Transverse colon (tissue), 4 donors: ENCODE results near the gene ID1. TPM values are rescaled to one million over a fixed set of nuclear protein-coding genes. Genes with fewer than 3 reads are reported as not detected.

Experiments used
- DNase-seq: peaks from one replicate; pipeline ENCODE4 v3.0.0-alpha.2; 2019
- H3K27ac ChIP-seq, 4 donors: fragments of 200-600 bp; sonication (generic); 2 replicates each; pipeline ENCODE4 v1.5.1; 2016 to 2018; ENCODE audit warnings: inconsistent platforms in 4 of 4
- H3K27me3 ChIP-seq: fragments of 200-600 bp; sonication (generic); 2 replicates; pipeline ENCODE4 v1.5.1; 2017; ENCODE audit warnings: inconsistent platforms
- H3K36me3 ChIP-seq, 4 donors: fragments of 200-600 bp; sonication (generic); 2 replicates each; pipeline ENCODE4 v1.5.1; 2017 to 2019; ENCODE audit warnings: inconsistent platforms in 4 of 4
- H3K4me1 ChIP-seq, 4 donors: fragments of 200-600 bp; sonication (generic); 2 replicates each; pipeline ENCODE4 v1.5.1; 2017 to 2020; ENCODE audit warnings: inconsistent platforms in 4 of 4
- H3K4me3 ChIP-seq, 4 donors: fragments of 200-600 bp; sonication (generic); 1 replicate in 1 of 4; 2 replicates in 3 of 4; pipeline versions ENCODE4 v1.5.1 to v1.6.1; 2017 to 2019; ENCODE audit warnings: inconsistent platforms in 4 of 4
- H3K9me3 ChIP-seq, 2 donors: fragments of 200-600 bp; sonication (generic); 2 replicates each; pipeline ENCODE4 v1.5.1; 2017 to 2019; ENCODE audit warnings: inconsistent platforms in 2 of 2
- EP300 ChIP-seq: sonication (generic); formaldehyde crosslinking; IDR thresholded peaks from one replicate; pipeline ENCODE4 v1.6.1; 2017; ENCODE audit warnings: antibody characterized with exemption, low read depth
- POLR2A ChIP-seq: fragments of 450-650 bp; IDR thresholded peaks from one replicate; pipeline ENCODE4 v1.6.1; 2016; ENCODE audit warnings: antibody characterized with exemption, mild to moderate bottlenecking, moderate library complexity
- POLR2AphosphoS5 ChIP-seq, 3 donors: sonication (generic); formaldehyde crosslinking; IDR thresholded peaks; one replicate each; pipeline ENCODE4 v1.6.1; 2016; ENCODE audit warnings: antibody characterized with exemption in 3 of 3
- whole genome bisulfite sequencing, 2 donors: methylation state at CpG; one replicate each; pipeline ENCODE4 v1.1.5; 2018; ENCODE audit warnings: low coverage in 1 of 2; 5-methylcytosine and 5-hydroxymethylcytosine counted together
- in situ Hi-C, 4 donors: fragments of 200-750 bp; cut with MboI; loops; one replicate each; pipeline versions ENCODE4 v1.15.0 to v1.15.1; 2017; ENCODE audit warnings: low sequenced_read_pairs in 3 of 4, low pct_ligation_motif_present in 1 of 4, low pct_unique_long_range_greater_than_20kb in 1 of 4
- intact Hi-C: fragments of 100-400 bp; cut with DNase I; formaldehyde crosslinking; loops from one replicate; pipeline ENCODE4 v1.15.1; 2023; ENCODE audit warnings: low total_unique reads
- total RNA-seq, 4 donors: library from RNA; depleted of rRNA; stranded (reverse); fragments of >200 nt; gene quantifications; one replicate each; pipeline ENCODE4 v1.1.0, GENCODE V29; 2016
- TF ChIP-seq, protein P1 (sequence below), 5 experiments: fragments of 200-600 bp in 3 of 5; fragments of 450-650 bp in 2 of 5; sonication (generic) in 3 of 5; IDR thresholded peaks; 1 replicate in 2 of 5; 2 replicates in 3 of 5; pipeline ENCODE4 v1.5.1; 2016 to 2017; ENCODE audit warnings: antibody characterized with exemption in 5 of 5, inconsistent platforms in 3 of 5, mild to moderate bottlenecking in 2 of 5, moderate library complexity in 1 of 5

ID1 gene
- total RNA-seq, 4 donors from 2014 or later, result 516 to 1,015 (median 933) TPM

DNA sequence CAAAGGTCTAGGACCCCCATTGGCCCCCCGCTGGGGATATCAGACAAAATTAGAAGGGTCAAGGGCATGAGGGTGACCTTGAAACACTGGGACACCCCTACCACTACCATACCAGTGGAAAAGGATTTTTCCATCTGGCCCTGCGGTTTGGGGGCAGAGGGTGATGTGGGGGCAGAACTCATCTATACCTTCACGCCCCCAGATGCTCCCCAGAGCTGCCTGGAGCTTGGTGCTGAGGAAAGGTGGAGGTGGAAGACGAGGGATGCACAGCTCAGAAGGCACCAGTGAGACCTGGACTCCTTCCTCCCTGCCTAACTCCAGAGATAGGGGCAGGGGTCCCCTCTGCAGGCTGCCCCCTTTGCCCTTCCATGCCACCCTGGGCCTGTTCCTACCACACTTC is 33.7 kb downstream of the ID1 start:
- Histone ChIP-seq H3K4me3 (no peak overlapping the region), H3K9me3 (no peaks in the 10 kb centered on the region), H3K4me1 (no peaks in the 10 kb centered on the region), H3K27ac (no peak overlapping the region), H3K36me3 (no peaks in the 10 kb centered on the region), H3K27me3 (peaks cover 15% of the 10 kb centered on the region)
- TF ChIP-seq EP300, result no peak
- TF ChIP-seq POLR2A, result no peak
- no peak for TF ChIP-seq POLR2AphosphoS5 (IDR thresholded peaks at IDR 0.05)
- TF ChIP-seq, protein P1, sequence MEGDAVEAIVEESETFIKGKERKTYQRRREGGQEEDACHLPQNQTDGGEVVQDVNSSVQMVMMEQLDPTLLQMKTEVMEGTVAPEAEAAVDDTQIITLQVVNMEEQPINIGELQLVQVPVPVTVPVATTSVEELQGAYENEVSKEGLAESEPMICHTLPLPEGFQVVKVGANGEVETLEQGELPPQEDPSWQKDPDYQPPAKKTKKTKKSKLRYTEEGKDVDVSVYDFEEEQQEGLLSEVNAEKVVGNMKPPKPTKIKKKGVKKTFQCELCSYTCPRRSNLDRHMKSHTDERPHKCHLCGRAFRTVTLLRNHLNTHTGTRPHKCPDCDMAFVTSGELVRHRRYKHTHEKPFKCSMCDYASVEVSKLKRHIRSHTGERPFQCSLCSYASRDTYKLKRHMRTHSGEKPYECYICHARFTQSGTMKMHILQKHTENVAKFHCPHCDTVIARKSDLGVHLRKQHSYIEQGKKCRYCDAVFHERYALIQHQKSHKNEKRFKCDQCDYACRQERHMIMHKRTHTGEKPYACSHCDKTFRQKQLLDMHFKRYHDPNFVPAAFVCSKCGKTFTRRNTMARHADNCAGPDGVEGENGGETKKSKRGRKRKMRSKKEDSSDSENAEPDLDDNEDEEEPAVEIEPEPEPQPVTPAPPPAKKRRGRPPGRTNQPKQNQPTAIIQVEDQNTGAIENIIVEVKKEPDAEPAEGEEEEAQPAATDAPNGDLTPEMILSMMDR (IDR thresholded peaks at IDR 0.05), result no peak
- no peak for DNase-seq
- in situ Hi-C loops, result no loop called here
- WGBS, 2 donors, result 83% methylated on average over 4 of the region's 4 CpGs; no CpG with 5 or more reads in 1 of the 2 donors
- intact Hi-C loops, result no loop called here

DNA sequence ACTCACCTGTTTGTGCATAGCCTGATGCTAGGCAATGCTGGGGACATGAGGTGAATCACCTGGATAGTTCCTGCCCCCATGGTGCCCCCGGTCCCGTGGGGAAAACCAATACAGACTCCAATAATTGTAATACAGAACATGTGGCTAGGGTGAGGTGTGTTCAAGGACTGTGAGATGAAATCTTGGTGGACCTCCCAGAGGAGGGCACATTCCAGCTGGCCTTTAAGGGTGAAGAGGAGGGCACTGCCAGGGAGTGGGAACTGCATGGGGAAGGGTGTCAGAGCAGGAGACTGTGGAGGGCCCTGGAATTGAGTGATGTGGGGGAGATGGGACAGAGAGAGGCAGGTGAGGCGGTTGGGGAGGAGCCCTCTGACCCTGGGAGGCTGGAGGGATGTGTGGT is 35.2 kb downstream of the ID1 start:
- DNase-seq, result no peak
- in situ Hi-C loops (no loop called here), intact Hi-C loops (no loop called here)
- TF ChIP-seq POLR2A (no peak), EP300 (no peak), POLR2AphosphoS5 (IDR thresholded peaks at IDR 0.05) (no peak)
- TF ChIP-seq, protein P1 (IDR thresholded peaks at IDR 0.05), result no peak
- H3K4me3 ChIP-seq, result no peak overlapping the region
- H3K27me3 ChIP-seq, result peaks cover 15% of the 10 kb centered on the region
- no peaks in the 10 kb centered on the region for H3K4me1 ChIP-seq
- no peaks in the 10 kb centered on the region for H3K9me3 ChIP-seq
- no peaks in the 10 kb centered on the region for H3K36me3 ChIP-seq
- no peak overlapping the region for H3K27ac ChIP-seq
- WGBS, 2 donors, result 72 to 78% methylated on average over 2 to 3 of the region's 3 CpGs

DNA sequence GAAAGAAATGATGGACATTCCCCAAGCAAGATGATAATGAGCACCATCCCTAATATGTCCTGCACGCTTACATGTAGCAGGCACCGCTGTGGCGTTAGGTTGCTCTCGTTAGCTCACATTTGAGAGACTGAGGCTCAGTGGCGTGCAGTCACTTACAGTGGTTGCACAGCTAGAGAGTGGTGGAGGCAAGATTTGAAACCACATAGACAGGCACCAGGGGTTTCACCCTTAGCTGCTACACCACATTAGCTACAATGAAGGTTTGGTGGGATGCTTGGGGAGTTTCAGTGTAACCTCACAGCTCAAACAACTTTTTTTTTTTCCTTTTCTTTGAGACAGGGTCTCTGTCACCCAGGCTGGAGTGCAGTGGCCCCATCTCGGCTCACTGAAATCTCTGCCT is 36.3 kb downstream of the ID1 start:
- no peaks in the 10 kb centered on the region for H3K9me3 ChIP-seq
- H3K4me1 ChIP-seq, result no peaks in the 10 kb centered on the region
- no peak overlapping the region for H3K4me3 ChIP-seq
- 83 to 91% methylated on average over 1 to 6 of the region's 6 CpGs for WGBS, 2 donors
- intact Hi-C loops, result no loop called here
- TF ChIP-seq POLR2AphosphoS5 (IDR thresholded peaks at IDR 0.05) (no peak), EP300 (no peak), POLR2A (no peak)
- TF ChIP-seq, protein P1 (IDR thresholded peaks at IDR 0.05), result no peak
- peaks cover 15% of the 10 kb centered on the region for H3K27me3 ChIP-seq
- H3K27ac ChIP-seq, result no peak overlapping the region
- in situ Hi-C loops, result no loop called here
- no peaks in the 10 kb centered on the region for H3K36me3 ChIP-seq
- no peak for DNase-seq

DNA sequence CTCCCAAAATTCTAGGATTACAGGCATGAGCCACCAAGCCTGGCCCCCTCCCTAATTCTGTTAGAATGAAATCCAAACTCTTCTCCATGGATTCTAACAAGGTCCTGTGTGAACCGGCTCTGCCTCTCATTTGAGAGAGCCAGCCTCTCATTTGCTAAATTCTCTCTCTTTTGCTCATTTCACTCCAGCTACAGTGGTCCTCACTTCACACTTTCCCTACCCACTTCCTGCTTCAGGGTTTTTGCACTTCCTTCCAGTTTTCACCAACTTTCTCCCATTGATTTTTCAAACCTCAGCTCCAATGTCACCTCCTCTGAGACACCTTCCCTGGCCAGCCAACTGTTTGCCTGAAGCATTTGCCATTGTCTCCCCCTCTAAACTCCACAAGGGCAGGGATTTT is 37.7 kb downstream of the ID1 start:
- Histone ChIP-seq H3K9me3 (no peaks in the 10 kb centered on the region), H3K36me3 (no peaks in the 10 kb centered on the region), H3K4me1 (no peaks in the 10 kb centered on the region), H3K27ac (no peak overlapping the region), H3K4me3 (no peak overlapping the region), H3K27me3 (peaks cover 9% of the 10 kb centered on the region)
- 67 to 70% methylated on average over 1 of the region's 1 CpG for WGBS, 2 donors
- TF ChIP-seq POLR2A (no peak), POLR2AphosphoS5 (IDR thresholded peaks at IDR 0.05) (no peak), EP300 (no peak)
- TF ChIP-seq, protein P1 (IDR thresholded peaks at IDR 0.05), result no peak
- in situ Hi-C loops (no loop called here), intact Hi-C loops (no loop called here)
- no peak for DNase-seq
